Measurements from ENCODE around the gene GDF2.

DNA sequence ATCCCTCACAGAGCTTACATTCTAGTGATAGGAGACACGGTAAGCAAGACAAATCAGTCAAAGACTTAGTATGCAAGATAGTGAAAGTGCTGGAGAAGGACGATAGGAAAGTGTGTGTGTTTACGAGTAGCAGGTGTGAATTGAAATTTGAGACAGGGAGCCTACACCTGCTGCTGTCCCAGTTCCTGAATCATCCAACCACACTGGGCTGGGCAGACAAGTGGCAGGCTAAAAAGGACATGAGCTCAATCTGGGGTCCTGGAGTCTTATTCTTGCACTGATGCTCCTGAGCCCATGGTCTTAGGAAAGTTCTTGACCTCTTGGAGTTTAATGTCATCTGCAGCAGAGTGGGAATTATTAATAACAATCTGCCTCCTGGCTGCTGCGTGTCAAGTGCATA, 42.1 kb downstream of the GDF2 start:
- TF ChIP-seq, protein P1, sequence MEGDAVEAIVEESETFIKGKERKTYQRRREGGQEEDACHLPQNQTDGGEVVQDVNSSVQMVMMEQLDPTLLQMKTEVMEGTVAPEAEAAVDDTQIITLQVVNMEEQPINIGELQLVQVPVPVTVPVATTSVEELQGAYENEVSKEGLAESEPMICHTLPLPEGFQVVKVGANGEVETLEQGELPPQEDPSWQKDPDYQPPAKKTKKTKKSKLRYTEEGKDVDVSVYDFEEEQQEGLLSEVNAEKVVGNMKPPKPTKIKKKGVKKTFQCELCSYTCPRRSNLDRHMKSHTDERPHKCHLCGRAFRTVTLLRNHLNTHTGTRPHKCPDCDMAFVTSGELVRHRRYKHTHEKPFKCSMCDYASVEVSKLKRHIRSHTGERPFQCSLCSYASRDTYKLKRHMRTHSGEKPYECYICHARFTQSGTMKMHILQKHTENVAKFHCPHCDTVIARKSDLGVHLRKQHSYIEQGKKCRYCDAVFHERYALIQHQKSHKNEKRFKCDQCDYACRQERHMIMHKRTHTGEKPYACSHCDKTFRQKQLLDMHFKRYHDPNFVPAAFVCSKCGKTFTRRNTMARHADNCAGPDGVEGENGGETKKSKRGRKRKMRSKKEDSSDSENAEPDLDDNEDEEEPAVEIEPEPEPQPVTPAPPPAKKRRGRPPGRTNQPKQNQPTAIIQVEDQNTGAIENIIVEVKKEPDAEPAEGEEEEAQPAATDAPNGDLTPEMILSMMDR (conservative IDR thresholded peaks at IDR 0.05 in 1 of 2, IDR thresholded peaks at IDR 0.05 in 1 of 2; ENCODE audit: extremely low read depth in 1 of 2, insufficient read depth in 1 of 2, low read depth in 1 of 2, low read length in 2 of 2): no peak
- no peak for TF ChIP-seq EZH2 (IDR thresholded peaks at IDR 0.05; ENCODE audit: borderline replicate concordance, low read length)

All from mammary epithelial cell (primary cell).